C4-2B (cell line): Measurements from ENCODE around the gene ERC2.

Experiments used
- ZFX ChIP-seq: fragments of 450-650 bp; IDR thresholded peaks from 2 replicates; pipeline ENCODE4 v1.6.1; 2017
- TF ChIP-seq, protein P1 (sequence below): fragments of 450-650 bp; conservative IDR thresholded peaks from 2 replicates; pipeline ENCODE4 v1.5.1; 2017; ENCODE audit warnings: mild to moderate bottlenecking

DNA sequence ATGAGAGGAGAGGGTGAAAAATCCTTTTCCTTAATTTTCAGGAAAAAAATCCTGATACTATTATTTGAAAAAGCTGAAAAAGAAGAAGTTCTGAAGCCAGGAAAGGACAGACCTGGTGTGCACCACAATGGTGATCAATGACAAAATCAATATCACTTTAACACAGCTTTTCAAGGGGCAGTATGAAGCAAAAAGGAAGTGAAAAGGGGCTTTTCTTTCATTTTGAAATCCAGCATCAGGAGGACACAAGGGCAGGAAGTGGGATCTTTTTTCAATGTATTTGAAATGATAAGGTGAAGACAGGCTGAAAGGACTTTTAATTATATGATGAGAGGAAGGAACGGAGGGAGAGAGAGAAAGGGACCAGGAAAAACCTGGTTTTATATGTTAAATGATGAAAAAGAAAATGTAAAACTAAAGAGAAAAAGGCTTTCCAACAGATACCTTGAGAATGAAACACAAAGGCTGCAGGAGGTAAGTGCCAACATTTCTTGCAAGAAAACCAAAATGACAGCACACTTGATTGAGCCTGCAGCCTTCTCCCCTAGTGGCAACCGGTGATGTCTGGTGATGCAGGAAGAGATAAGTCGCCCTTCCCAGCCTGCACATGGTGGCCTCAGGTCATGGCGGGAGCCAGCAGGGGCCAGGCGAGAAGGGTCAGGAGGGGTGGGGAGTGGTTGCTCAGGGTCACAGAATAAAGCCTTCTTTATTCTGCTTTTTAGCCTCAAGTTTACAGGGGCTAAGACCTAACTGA is 744.4 kb downstream of the ERC2 start:
- TF ChIP-seq, protein P1, sequence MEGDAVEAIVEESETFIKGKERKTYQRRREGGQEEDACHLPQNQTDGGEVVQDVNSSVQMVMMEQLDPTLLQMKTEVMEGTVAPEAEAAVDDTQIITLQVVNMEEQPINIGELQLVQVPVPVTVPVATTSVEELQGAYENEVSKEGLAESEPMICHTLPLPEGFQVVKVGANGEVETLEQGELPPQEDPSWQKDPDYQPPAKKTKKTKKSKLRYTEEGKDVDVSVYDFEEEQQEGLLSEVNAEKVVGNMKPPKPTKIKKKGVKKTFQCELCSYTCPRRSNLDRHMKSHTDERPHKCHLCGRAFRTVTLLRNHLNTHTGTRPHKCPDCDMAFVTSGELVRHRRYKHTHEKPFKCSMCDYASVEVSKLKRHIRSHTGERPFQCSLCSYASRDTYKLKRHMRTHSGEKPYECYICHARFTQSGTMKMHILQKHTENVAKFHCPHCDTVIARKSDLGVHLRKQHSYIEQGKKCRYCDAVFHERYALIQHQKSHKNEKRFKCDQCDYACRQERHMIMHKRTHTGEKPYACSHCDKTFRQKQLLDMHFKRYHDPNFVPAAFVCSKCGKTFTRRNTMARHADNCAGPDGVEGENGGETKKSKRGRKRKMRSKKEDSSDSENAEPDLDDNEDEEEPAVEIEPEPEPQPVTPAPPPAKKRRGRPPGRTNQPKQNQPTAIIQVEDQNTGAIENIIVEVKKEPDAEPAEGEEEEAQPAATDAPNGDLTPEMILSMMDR, result no peak
- TF ChIP-seq ZFX, result no peak
